Neural crest cell (in vitro differentiated cells): ENCODE results near the gene GPATCH2L. TPM values are rescaled to one million over a fixed set of nuclear protein-coding genes. Genes with fewer than 3 reads are reported as not detected.

Source experiments
- DNase-seq: peaks from one replicate; pipeline ENCODE4 v3.0.0; 2021; ENCODE audit warnings: low read depth, mixed read lengths, low spot score
- H3K27ac Mint-ChIP-seq: one replicate; pipeline ENCODE4 v1.8.0; 2021; ENCODE audit warnings: mild to moderate bottlenecking, mixed read lengths; ENCODE audit not compliant: unreplicated experiment
- H3K27me3 Mint-ChIP-seq: 2 replicates; pipeline ENCODE4 v1.8.0; 2021; ENCODE audit warnings: low read depth, mild to moderate bottlenecking, mixed read lengths
- H3K36me3 Mint-ChIP-seq: 2 replicates; pipeline ENCODE4 v1.8.0; 2021; ENCODE audit warnings: low read depth, mild to moderate bottlenecking, mixed read lengths
- H3K4me1 Mint-ChIP-seq: 2 replicates; pipeline ENCODE4 v1.8.0; 2021; ENCODE audit warnings: mixed read lengths
- H3K4me3 Mint-ChIP-seq: one replicate; pipeline ENCODE4 v1.8.0; 2021; ENCODE audit warnings: mild to moderate bottlenecking, mixed read lengths
- H3K9me3 Mint-ChIP-seq: 2 replicates; pipeline ENCODE4 v1.8.0; 2021; ENCODE audit warnings: mixed read lengths
- CTCF ChIP-seq: fragments of 200-600 bp; sonication (generic); conservative IDR thresholded peaks from 2 replicates; pipeline ENCODE4 v1.5.0; 2021; ENCODE audit warnings: antibody characterized with exemption, mild to moderate bottlenecking
- total RNA-seq: library from RNA; stranded (reverse); gene quantifications from 2 replicates; pipeline ENCODE4 v1.2.1, GENCODE V29; 2021

Gene GPATCH2L
- total RNA-seq, 1 donor from 2014 or later, result 73.1 TPM

DNA sequence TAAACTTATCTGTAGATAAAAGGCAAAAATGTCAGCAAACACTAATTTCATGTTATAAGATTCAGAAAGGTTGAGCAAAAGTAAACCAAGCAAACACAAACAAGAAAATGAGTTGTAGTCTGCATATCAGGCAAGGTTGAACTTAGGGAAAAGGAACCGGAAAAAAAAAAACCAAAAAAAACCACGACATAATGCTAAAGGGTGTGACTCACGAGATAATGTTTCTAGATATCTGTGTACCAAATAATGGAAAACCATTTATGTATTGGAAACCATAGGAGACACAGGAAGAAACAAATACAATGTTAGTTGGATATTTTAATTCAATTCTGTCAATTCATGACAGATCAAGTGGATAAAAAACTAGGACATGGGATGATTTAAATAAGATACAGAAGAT lies 60.5 kb downstream of the GPATCH2L start:
- TF ChIP-seq CTCF, result no peak
- Mint-ChIP-seq H3K36me3 (peaks cover 17% of the 10 kb centered on the region), H3K9me3 (peaks cover 4% of the 10 kb centered on the region), H3K4me1 (peaks cover 5% of the 10 kb centered on the region), H3K4me3 (no peak overlapping the region), H3K27me3 (no peaks in the 10 kb centered on the region), H3K27ac (no peak overlapping the region)
- no peak for DNase-seq

- Mint-ChIP-seq H3K4me3 (no peak overlapping the region), H3K27ac (no peak overlapping the region)
Measured at GRCh38 chr14:76217179-76217578, 65.5 kb downstream of the GPATCH2L start.

DNA sequence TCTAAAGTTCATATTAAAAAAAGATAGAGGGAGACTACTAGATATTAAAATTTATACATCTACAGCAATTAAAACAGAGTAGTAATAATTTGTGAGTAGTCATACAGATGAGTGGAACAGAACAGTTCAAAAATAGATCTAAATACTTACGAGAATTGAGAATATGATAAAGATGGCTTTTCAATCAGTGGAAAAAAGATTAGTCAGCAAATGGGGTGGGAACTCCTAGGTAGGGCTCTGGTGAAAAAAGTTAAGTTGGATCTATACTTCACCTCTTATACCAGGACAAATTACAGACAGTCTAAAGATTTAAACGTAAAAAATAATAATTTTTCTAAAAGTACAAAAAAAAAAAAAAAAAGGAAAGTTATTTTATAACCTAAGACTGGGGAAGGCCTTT lies 66.9 kb downstream of the GPATCH2L start:
- no peak overlapping the region for H3K27ac Mint-ChIP-seq
- TF ChIP-seq CTCF, result no peak
- no peaks in the 10 kb centered on the region for H3K4me1 Mint-ChIP-seq
- H3K4me3 Mint-ChIP-seq, result no peak overlapping the region
- H3K27me3 Mint-ChIP-seq, result no peaks in the 10 kb centered on the region
- peaks cover 8% of the 10 kb centered on the region for H3K36me3 Mint-ChIP-seq
- no peak for DNase-seq
- H3K9me3 Mint-ChIP-seq, result peaks cover 5% of the 10 kb centered on the region

More at GRCh38 chr14:76217179-76217578, 65.5 kb downstream of the GPATCH2L start:
- peaks cover 8% of the 10 kb centered on the region for H3K9me3 Mint-ChIP-seq
- no peaks in the 10 kb centered on the region for H3K4me1 Mint-ChIP-seq
- peaks cover 14% of the 10 kb centered on the region for H3K36me3 Mint-ChIP-seq
- H3K27me3 Mint-ChIP-seq, result no peaks in the 10 kb centered on the region
- DNase-seq, result no peak
- no peak for TF ChIP-seq CTCF

DNA sequence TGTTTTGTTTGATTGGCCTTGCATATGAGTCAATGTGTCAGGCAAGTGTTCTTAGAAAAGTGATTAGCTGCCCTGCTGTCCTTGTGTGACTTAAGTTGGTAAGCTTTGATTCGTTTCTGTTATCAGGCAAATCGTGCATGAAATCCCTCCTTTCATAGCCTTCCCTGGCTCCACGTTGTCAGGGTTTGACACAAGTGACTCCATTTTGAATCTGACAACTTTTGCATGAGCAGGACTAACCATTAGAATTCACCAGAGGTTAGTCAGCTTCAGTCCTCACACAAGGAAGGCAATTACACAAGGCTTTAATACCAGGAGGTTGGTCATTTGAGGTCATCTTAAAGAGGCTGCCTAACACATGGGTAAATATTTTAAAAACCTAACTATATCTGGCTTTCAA lies 68.2 kb downstream of the GPATCH2L start:
- H3K4me1 Mint-ChIP-seq, result no peaks in the 10 kb centered on the region
- TF ChIP-seq CTCF, result no peak

GRCh38 chr14:76227450-76228050 lies 75.8 kb downstream of the GPATCH2L start:
- H3K4me1 Mint-ChIP-seq, result no peaks in the 10 kb centered on the region
- H3K27me3 Mint-ChIP-seq, result no peaks in the 10 kb centered on the region
- no peak overlapping the region for H3K27ac Mint-ChIP-seq
- TF ChIP-seq CTCF, result no peak
- no peak for DNase-seq
- H3K9me3 Mint-ChIP-seq, result peaks cover 8% of the 10 kb centered on the region
- H3K4me3 Mint-ChIP-seq, result no peak overlapping the region
- H3K36me3 Mint-ChIP-seq, result peaks cover 7% of the 10 kb centered on the region

More for the DNA sequence above, 68.2 kb downstream of the GPATCH2L start:
- Mint-ChIP-seq H3K36me3 (peaks cover 8% of the 10 kb centered on the region), H3K27me3 (no peaks in the 10 kb centered on the region), H3K9me3 (peaks cover 10% of the 10 kb centered on the region), H3K27ac (no peak overlapping the region), H3K4me3 (no peak overlapping the region)
- DNase-seq, result no peak
